NCI-H510A (cell line): Measurements from ENCODE around the gene CEMIP2.
"Not testable (repeated sequence)": the region's sequence is repeated elsewhere in the genome, so short reads cannot be mapped to it uniquely, and the experiment has no call there.

Source experiments
- DNase-seq: peaks from one replicate; lab custom pipeline; 2025; lab: John Stamatoyannopoulos, UW

The CEMIP2 gene

GRCh38 chr9:71680189-71680980, 87.9 kb downstream of the CEMIP2 start:
- no peak for DNase-seq

GRCh38 chr9:71678999-71679398, 89.3 kb downstream of the CEMIP2 start:
- no peak for DNase-seq

GRCh38 chr9:71677209-71677608, 91.1 kb downstream of the CEMIP2 start:
- DNase-seq: no peak

GRCh38 chr9:71676460-71676859, 91.9 kb downstream of the CEMIP2 start:
- DNase-seq: no peak

GRCh38 chr9:71675857-71676165, 92.5 kb downstream of the CEMIP2 start:
- DNase-seq: no peak

GRCh38 chr9:71675105-71675856, 93.0 kb downstream of the CEMIP2 start:
- DNase-seq: no peak

- DNase-seq: no peak
Measured at GRCh38 chr9:71672573-71672972, 95.7 kb downstream of the CEMIP2 start.

- no peak for DNase-seq
Measured at GRCh38 chr9:71671289-71671688, 97.0 kb downstream of the CEMIP2 start.

- DNase-seq: no peak
Measured at GRCh38 chr9:71670121-71670520, 98.2 kb downstream of the CEMIP2 start.

- DNase-seq: no peak
Measured at GRCh38 chr9:71669284-71669995, 98.9 kb downstream of the CEMIP2 start.

- no peak for DNase-seq
Measured at GRCh38 chr9:71668717-71669116, 99.6 kb downstream of the CEMIP2 start.

- DNase-seq: no peak
Measured at GRCh38 chr9:71665247-71665646, 103.1 kb downstream of the CEMIP2 start.

GRCh38 chr9:71664566-71664965, 103.7 kb downstream of the CEMIP2 start:
- no peak for DNase-seq

- DNase-seq: no peak
Measured at GRCh38 chr9:71663931-71664459, 104.3 kb downstream of the CEMIP2 start.

- DNase-seq: no peak
Measured at GRCh38 chr9:71663216-71663615, 105.1 kb downstream of the CEMIP2 start.

GRCh38 chr9:71662082-71662481, 106.2 kb downstream of the CEMIP2 start:
- DNase-seq: no peak

- DNase-seq: not testable (repeated sequence)
Measured at GRCh38 chr9:71657276-71657675, 111.0 kb downstream of the CEMIP2 start.

GRCh38 chr9:71656496-71656895, 111.8 kb downstream of the CEMIP2 start:
- DNase-seq: no peak

GRCh38 chr9:71655778-71656177, 112.5 kb downstream of the CEMIP2 start:
- no peak for DNase-seq

GRCh38 chr9:71655141-71655540, 113.2 kb downstream of the CEMIP2 start:
- no peak for DNase-seq

- DNase-seq: no peak
Measured at GRCh38 chr9:71652480-71652879, 115.8 kb downstream of the CEMIP2 start.

- no peak for DNase-seq
Measured at GRCh38 chr9:71648453-71648852, 119.9 kb downstream of the CEMIP2 start.
